H1 (cell line): Measurements from ENCODE around the gene ARHGEF11. TPM values are rescaled to one million over a fixed set of nuclear protein-coding genes. Genes with fewer than 3 reads are reported as not detected.

Experiments
- CTCF ChIA-PET: fragments of 300-600 bp; sonication (Branson Sonifier 250); formaldehyde crosslinking; loops from one replicate; lab custom pipeline; 2021; ENCODE audit not compliant: partially characterized antibody; lab: Charles Lee
- POLR2A ChIA-PET: fragments of 300-600 bp; sonication (Branson Sonifier 250); formaldehyde crosslinking; loops from one replicate; lab custom pipeline; 2021; ENCODE audit warnings: inconsistent platforms; ENCODE audit not compliant: partially characterized antibody; lab: Charles Lee
- DNase-seq, 2 experiments: peaks; one replicate each; pipeline versions ENCODE4 v3.0.0 to v3.0.0-alpha.2; 2010 to 2022; ENCODE audit warnings: low spot score in 2 of 2, low read depth in 1 of 2, mixed read lengths in 1 of 2
- FAIRE-seq: peaks from 2 replicates; lab custom pipeline; 2011; peaks lifted over from hg19 to GRCh38; lab: Jason Lieb, UNC
- H2AFZ ChIP-seq: 2 replicates; pipeline ENCODE4 v1.8.1; 2012; ENCODE audit warnings: low read length, inconsistent platforms
- H2AK5ac ChIP-seq: 2 replicates; pipeline ENCODE4 v1.6.1; 2013; ENCODE audit warnings: low read depth, low read length
- H2BK120ac ChIP-seq: replicated peaks from 2 replicates; pipeline ENCODE3; 2013; ENCODE audit warnings: low read depth, low read length, inconsistent platforms
- H2BK12ac ChIP-seq: 2 replicates; pipeline ENCODE4 v1.6.1; 2013; ENCODE audit warnings: low read depth, low read length
- H2BK15ac ChIP-seq: 2 replicates; pipeline ENCODE4 v1.6.1; 2013; ENCODE audit warnings: low read length
- H2BK20ac ChIP-seq: 2 replicates; pipeline ENCODE4 v1.6.1; 2013; ENCODE audit warnings: low read length
- H2BK5ac ChIP-seq: 2 replicates; pipeline ENCODE4 v1.6.1; 2013; ENCODE audit warnings: low read depth, low read length
- H3K14ac ChIP-seq: 2 replicates; pipeline ENCODE4 v1.6.1; 2013; ENCODE audit warnings: inconsistent platforms; ENCODE audit not compliant: insufficient read length
- H3K18ac ChIP-seq: 2 replicates; pipeline ENCODE4 v1.6.1; 2013; ENCODE audit warnings: low read length; ENCODE audit errors: extremely low read depth
- H3K23ac ChIP-seq: 2 replicates; pipeline ENCODE4 v1.6.1; 2013; ENCODE audit warnings: inconsistent platforms; ENCODE audit not compliant: insufficient read length
- H3K23me2 ChIP-seq: 2 replicates; pipeline ENCODE4 v1.6.1; 2013; ENCODE audit warnings: low read depth, low read length
- H3K27ac ChIP-seq: 2 replicates; pipeline ENCODE4 v1.6.1; 2011; ENCODE audit warnings: low read depth, low read length, inconsistent platforms
- H3K27me3 ChIP-seq, 4 experiments: replicated peaks in 1 of 4; 1 replicate in 1 of 4; 2 replicates in 3 of 4; pipeline versions ENCODE4 v1.6.1 to v1.8.1; 2011 to 2013; ENCODE audit warnings: low read length in 3 of 4, mild to moderate bottlenecking in 3 of 4, inconsistent platforms in 2 of 4, mixed read lengths in 2 of 4, moderate library complexity in 1 of 4; ENCODE audit not compliant: control insufficient read depth in 3 of 4, insufficient read depth in 3 of 4; ENCODE audit errors: extremely low read depth in 1 of 4
- H3K36me3 ChIP-seq, 4 experiments: 2 replicates each; pipeline versions ENCODE4 v1.6.1 to v1.8.1; 2011 to 2013; ENCODE audit warnings: mild to moderate bottlenecking in 4 of 4, low read length in 3 of 4, moderate library complexity in 2 of 4, control low read depth in 1 of 4, inconsistent platforms in 1 of 4; ENCODE audit not compliant: insufficient read depth in 4 of 4, control insufficient read depth in 2 of 4
- H3K4ac ChIP-seq: replicated peaks from 2 replicates; pipeline ENCODE3; 2013; ENCODE audit warnings: low read length, low read depth, mixed read lengths, inconsistent platforms; ENCODE audit not compliant: insufficient read length
- H3K4me1 ChIP-seq, 4 experiments: replicated peaks in 1 of 4; 1 replicate in 1 of 4; 2 replicates in 3 of 4; pipeline versions ENCODE4 v1.6.1 to v1.8.1; 2011 to 2013; ENCODE audit warnings: low read length in 3 of 4, inconsistent platforms in 2 of 4, mixed read lengths in 1 of 4; ENCODE audit not compliant: insufficient read depth in 4 of 4, control insufficient read depth in 3 of 4
- H3K4me2 ChIP-seq, 2 experiments: 2 replicates each; pipeline versions ENCODE4 v1.6.1 to v1.8.1; 2011 to 2013; ENCODE audit warnings: low read depth in 2 of 2, low read length in 2 of 2, control low read depth in 1 of 2, inconsistent platforms in 1 of 2, mild to moderate bottlenecking in 1 of 2; ENCODE audit not compliant: insufficient read depth in 1 of 2
- H3K4me3 ChIP-seq, 4 experiments: fragments of 200-600, 300-600 bp in 1 of 4; sonication (generic), shearing (Covaris generic), sonication (Bioruptor Twin) in 1 of 4; 2 replicates each; pipeline versions ENCODE4 v1.5.1 to v1.8.1; 2011 to 2016; ENCODE audit warnings: low read length in 4 of 4, low read depth in 3 of 4, control low read depth in 2 of 4, inconsistent platforms in 2 of 4, mild to moderate bottlenecking in 2 of 4, mixed read lengths in 1 of 4, moderate library complexity in 1 of 4; ENCODE audit not compliant: insufficient read depth in 2 of 4; ENCODE audit errors: extremely low read depth in 1 of 4
- H3K56ac ChIP-seq: replicated peaks from 2 replicates; pipeline ENCODE3; 2013; ENCODE audit warnings: low read depth, mild to moderate bottlenecking, mixed read lengths, low read length, inconsistent platforms; ENCODE audit not compliant: insufficient read length
- H3K79me1 ChIP-seq: 2 replicates; pipeline ENCODE4 v1.6.1; 2013; ENCODE audit warnings: low read depth, low read length, control low read depth
- H3K79me2 ChIP-seq, 2 experiments: 2 replicates each; pipeline versions ENCODE4 v1.6.1 to v1.8.1; 2012 to 2013; ENCODE audit warnings: low read length in 2 of 2, mild to moderate bottlenecking in 2 of 2, inconsistent platforms in 1 of 2; ENCODE audit not compliant: insufficient read depth in 2 of 2, control insufficient read depth in 1 of 2
- H3K9ac ChIP-seq, 4 experiments: replicated peaks in 1 of 4; 1 replicate in 1 of 4; 2 replicates in 3 of 4; pipeline versions ENCODE4 v1.6.1 to v1.8.1; 2011 to 2013; ENCODE audit warnings: low read depth in 3 of 4, low read length in 3 of 4, control low read depth in 2 of 4, mild to moderate bottlenecking in 2 of 4, moderate library complexity in 2 of 4, inconsistent platforms in 1 of 4; ENCODE audit errors: extremely low read depth in 1 of 4
- H3K9me3 ChIP-seq, 2 experiments: 2 replicates each; pipeline versions ENCODE4 v1.6.1 to v1.8.1; 2012 to 2013; ENCODE audit warnings: mild to moderate bottlenecking in 2 of 2, moderate library complexity in 2 of 2, control low read depth in 1 of 2, inconsistent platforms in 1 of 2, low read depth in 1 of 2, low read length in 1 of 2, mixed read lengths in 1 of 2; ENCODE audit not compliant: insufficient read depth in 2 of 2
- H4K20me1 ChIP-seq, 2 experiments: replicated peaks in 1 of 2; 2 replicates each; pipeline versions ENCODE3 to v1.8.1; 2011 to 2013; ENCODE audit warnings: inconsistent platforms in 2 of 2, low read length in 2 of 2, mild to moderate bottlenecking in 1 of 2; ENCODE audit not compliant: insufficient read depth in 2 of 2, control insufficient read depth in 1 of 2
- H4K5ac ChIP-seq: 2 replicates; pipeline ENCODE4 v1.6.1; 2013; ENCODE audit warnings: low read length, low read depth, mixed read lengths, inconsistent platforms; ENCODE audit not compliant: insufficient read length
- H4K8ac ChIP-seq: 2 replicates; pipeline ENCODE4 v1.8.0; 2013; ENCODE audit warnings: mild to moderate bottlenecking, moderate library complexity, low read length, inconsistent platforms; ENCODE audit not compliant: insufficient read depth; ENCODE audit errors: extremely low read depth
- H4K91ac ChIP-seq: replicated peaks from 2 replicates; pipeline ENCODE3; 2013; ENCODE audit warnings: low read length, mixed read lengths, inconsistent platforms; ENCODE audit not compliant: insufficient read length
- ASH2L ChIP-seq: fragments of 200-600, 300-600 bp; sonication (generic); IDR thresholded peaks from one replicate; pipeline ENCODE4 v1.7.1; 2017; ENCODE audit warnings: low read length
- BCL11A ChIP-seq, 2 experiments: IDR thresholded peaks; one replicate each; pipeline ENCODE4 v1.6.1; 2011; ENCODE audit warnings: low read depth in 2 of 2, low read length in 2 of 2, mild to moderate bottlenecking in 2 of 2
- CBX8 ChIP-seq: fragments of 300-800, 300-1000 bp; sonication (generic); IDR thresholded peaks from 2 replicates; pipeline ENCODE4 v1.7.1; 2016; ENCODE audit warnings: low read depth, low read length, borderline replicate concordance
- JUN ChIP-seq: IDR thresholded peaks from 2 replicates; pipeline ENCODE4 v1.6.1; 2011; ENCODE audit warnings: low read depth, mild to moderate bottlenecking, improper control_type of control experiment, low read length
- POLR2A ChIP-seq, 2 experiments: IDR thresholded peaks; 1 replicate in 1 of 2; 2 replicates in 1 of 2; pipeline ENCODE4 v1.6.1; 2011; ENCODE audit warnings: low read depth in 2 of 2, low read length in 2 of 2, mild to moderate bottlenecking in 2 of 2; ENCODE audit errors: control extremely low read depth in 1 of 2
- RXRA ChIP-seq: IDR thresholded peaks from 2 replicates; pipeline ENCODE4 v1.6.1; 2011; ENCODE audit warnings: low read depth, mild to moderate bottlenecking, low read length, moderate library complexity; ENCODE audit not compliant: insufficient read depth
- SIN3A ChIP-seq, 2 experiments: IDR thresholded peaks in 1 of 2; conservative IDR thresholded peaks in 1 of 2; 2 replicates each; pipeline ENCODE4 v1.6.1; 2011 to 2012; ENCODE audit warnings: low read length in 2 of 2, improper control_type of control experiment in 1 of 2, low read depth in 1 of 2, mild to moderate bottlenecking in 1 of 2
- SIRT6 ChIP-seq: IDR thresholded peaks from one replicate; pipeline ENCODE4 v1.7.1; 2012; ENCODE audit warnings: low read length, inconsistent platforms
- SP1 ChIP-seq: IDR thresholded peaks from 2 replicates; pipeline ENCODE4 v1.6.1; 2011; ENCODE audit warnings: low read depth, low read length
- TAF1 ChIP-seq: IDR thresholded peaks from 2 replicates; pipeline ENCODE4 v1.6.1; 2011; ENCODE audit warnings: mild to moderate bottlenecking, low read depth, low read length
- WGBS, 2 experiments: shearing (Covaris generic) in 1 of 2; methylation state at CpG; one replicate each; pipeline versions ENCODE4 v1.1.6 to v1.1.7; 2013 to 2015; ENCODE audit warnings: low lambda C conversion rate in 2 of 2, mixed read lengths in 2 of 2, inconsistent platforms in 1 of 2, low coverage in 1 of 2, missing lambda C conversion rate in 1 of 2; ENCODE audit not compliant: insufficient replicate concordance in 2 of 2, insufficient coverage in 1 of 2, insufficient read length in 1 of 2; ENCODE audit errors: extremely low coverage in 1 of 2, missing lambda C conversion rate in 1 of 2; 5-methylcytosine and 5-hydroxymethylcytosine counted together
- polyA plus RNA-seq, 7 experiments: library from polyadenylated mRNA; depleted of rRNA in 3 of 7; stranded (reverse) in 5 of 7; unstranded in 2 of 7; fragments of >200 nt in 5 of 7; fragments of 200-250 nt in 2 of 7; gene quantifications; 1 replicate in 5 of 7; 2 replicates in 1 of 7; 4 replicates in 1 of 7; pipeline versions ENCODE4 v1.2.1 to v1.2.3, GENCODE V29; 2011 to 2013; ENCODE audit warnings: missing spikeins in 2 of 7, mixed read lengths in 2 of 7
- total RNA-seq: library from RNA; stranded (reverse); fragmentation: NEBNext Ultra II Directional; extraction: Animal tissue kit (Norgen Biotek cat#: 25700); gene quantifications from 2 replicates; pipeline ENCODE4 v1.2.1, GENCODE V29; 2021

ARHGEF11 gene
- total and polyA plus RNA-seq, 2 of the 8 experiments (the other 6 are each of a cell fraction or from before 2014, with no cell fraction given) = 19.9 to 33.1 TPM

GRCh38 chr1:156909671-156910070, 135.9 kb downstream of the ARHGEF11 start:
- Histone ChIP-seq H3K9ac (no peak overlapping the region), H3K4ac (no peak overlapping the region), H3K14ac (no peak overlapping the region), H2BK15ac (no peak overlapping the region), H4K8ac (peak overlapping the region; percentile 4; the same call in 1 of the 2 replicates), H2AK5ac (no peak overlapping the region), H3K23ac (no peak overlapping the region), H3K4me2 (no peak overlapping the region; a peak in 1 of 4 replicates), H2AFZ (no peak overlapping the region), H3K36me3 (no peaks in the 10 kb centered on the region), H4K5ac (no peak overlapping the region), H3K4me1 (peaks cover 2 to 12% (median 10%) of the 10 kb centered on the region in 4 experiments), H2BK12ac (no peak overlapping the region), H4K91ac (no peak overlapping the region), H3K18ac (no peak overlapping the region), H2BK20ac (no peak overlapping the region), H3K4me3 (no peak overlapping the region), H3K79me2 (no peaks in the 10 kb centered on the region)
- DNase-seq = no peak
- FAIRE-seq = no peak
- TF ChIP-seq SIN3A (conservative IDR thresholded peaks at IDR 0.05 in 1 of 2, IDR thresholded peaks at IDR 0.05 in 1 of 2; ENCODE audit: low read depth in 1 of 2, low read length in 2 of 2) (no peak), JUN (no peak), RXRA (no peak), POLR2A (IDR thresholded peaks at IDR 0.05; ENCODE audit: control extremely low read depth in 1 of 2, low read depth in 2 of 2, low read length in 2 of 2) (no peak), BCL11A (IDR thresholded peaks at IDR 0.05; ENCODE audit: low read depth in 2 of 2, low read length in 2 of 2) (no peak), SIRT6 (no peak), ASH2L (no peak), CBX8 (no peak), TAF1 (no peak), SP1 (no peak)
- TF ChIP-seq, all 59 proteins: peak for 0
- Histone ChIP-seq H3K56ac (no peak overlapping the region), H3K23me2 (peaks cover 3% of the 10 kb centered on the region; the same call in 1 of the 2 replicates), H2BK120ac (no peak overlapping the region), H3K9me3 (peaks cover 0 to 4% of the 10 kb centered on the region in 2 experiments; a peak in 1 of 4 replicates), H3K79me1 (no peaks in the 10 kb centered on the region), H3K27ac (no peak overlapping the region), H2BK5ac (no peak overlapping the region), H3K27me3 (peaks cover 0 to 15% (median 11%) of the 10 kb centered on the region in 4 experiments; a peak in 6 of 7 replicates), H4K20me1 (peaks cover 0 to 6% of the 10 kb centered on the region in 2 experiments)
- CTCF ChIA-PET = interaction anchor here (1.0 to 4.5 kb wide), 11 partner anchors 10 to 221 kb away, joined by 3 to 73 read pairs (median 5); partner anchors contain the start of gene NTRK1
- POLR2A ChIA-PET = interaction anchor here (2.0 kb wide), 1 partner anchor 18 kb away, joined by 5 read pairs; no protein-coding TSS in a partner anchor
- 82% methylated on average over 5 of the region's 5 CpGs; no CpG with 5 or more reads in 1 of the 2 experiments for WGBS, 2 experiments
